Gastrocnemius medialis (tissue), 4 donors: ENCODE results near the gene YTHDF1.

Experiments
- CTCF ChIP-seq, 5 experiments: fragments of 450-650 bp in 3 of 5; fragments of 200-600 bp in 2 of 5; sonication (generic) in 2 of 5; IDR thresholded peaks in 4 of 5; conservative IDR thresholded peaks in 1 of 5; 1 replicate in 4 of 5; 2 replicates in 1 of 5; pipeline ENCODE4 v1.5.1; 2016 to 2019; ENCODE audit warnings: antibody characterized with exemption in 5 of 5, mild to moderate bottlenecking in 3 of 5, moderate library complexity in 3 of 5
- POLR2A ChIP-seq, 2 donors: fragments of 450-650 bp; IDR thresholded peaks; one replicate each; pipeline ENCODE4 v1.6.1; 2017; ENCODE audit warnings: antibody characterized with exemption in 2 of 2, mild to moderate bottlenecking in 2 of 2, moderate library complexity in 2 of 2

- TF ChIP-seq POLR2A (IDR thresholded peaks at IDR 0.05) (no peak), CTCF (IDR thresholded peaks at IDR 0.05 in 4 of 5, conservative IDR thresholded peaks at IDR 0.05 in 1 of 5) (no peak)
Measured at GRCh38 chr20:63158845-63159244, 57.1 kb downstream of the YTHDF1 start.
